DLD1 (cell line): ENCODE data around the gene ARHGAP11B.
"Not testable (repeated sequence)": the region's sequence is repeated elsewhere in the genome, so short reads cannot be mapped to it uniquely, and the experiment has no call there.

ENCODE experiments used
- in situ Hi-C: cut with HindIII; loops from 2 replicates; pipeline ENCODE4 v1.10.0; 2017; ENCODE audit warnings: low sequenced_read_pairs

Gene ARHGAP11B

GRCh38 chr15:30625436-30626193 lies at the start of gene ARHGAP11B:
Gene ARHGAP11B (plus strand): TSS chr15:30626128.
- in situ Hi-C loops = not testable (repeated sequence)

DNA sequence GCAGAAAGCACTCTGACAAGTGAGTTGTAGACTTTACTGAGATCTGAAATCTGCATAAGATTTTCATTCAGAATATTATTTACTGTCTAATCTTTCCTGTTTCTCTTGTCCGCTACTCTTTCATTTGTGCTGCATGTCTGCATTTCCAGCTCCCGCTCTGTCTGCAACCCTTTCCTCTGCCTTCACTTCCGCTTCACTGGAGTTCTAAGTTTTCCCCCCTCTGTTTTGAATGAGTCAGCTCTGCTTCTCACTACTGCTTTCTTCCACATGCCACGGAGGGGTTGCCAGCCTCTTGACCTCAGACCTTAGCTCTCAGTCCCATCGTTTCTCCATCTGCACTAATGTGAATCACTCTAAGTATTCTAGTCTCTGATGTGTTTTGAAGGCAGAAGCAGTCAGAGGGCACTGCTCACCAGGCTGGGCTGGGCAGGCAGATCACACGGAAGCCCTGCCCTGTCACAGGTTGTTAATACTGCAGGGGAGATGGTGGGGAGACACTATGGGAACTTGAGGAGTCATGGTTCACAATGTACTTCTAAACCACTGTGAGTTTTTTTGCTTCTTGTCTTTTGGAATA lies 46.4 kb upstream of the ARHGAP11B start:
- in situ Hi-C loops = not testable (repeated sequence)

- in situ Hi-C loops = not testable (repeated sequence)
Observed at GRCh38 chr15:30580716-30581115, 45.2 kb upstream of the ARHGAP11B start.

DNA sequence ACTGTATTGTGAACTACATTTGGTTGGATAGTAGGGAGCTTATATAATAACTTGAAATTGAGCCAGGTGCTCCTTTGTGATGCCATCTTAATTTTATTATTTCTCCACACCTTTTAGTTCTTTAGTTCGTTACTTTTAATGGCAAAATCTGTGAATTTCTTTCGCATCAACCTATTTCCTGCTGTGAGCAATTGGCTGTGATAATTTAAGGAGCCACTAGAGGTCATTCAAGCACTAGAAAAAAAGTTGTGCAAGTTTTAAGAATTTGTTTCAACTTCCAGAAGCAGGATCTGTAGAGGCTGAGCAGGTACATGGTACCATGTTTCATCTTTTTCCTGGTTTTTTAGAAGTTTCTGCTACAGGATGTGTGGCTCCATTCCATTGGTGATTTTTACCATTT lies 27.0 kb upstream of the ARHGAP11B start:
- in situ Hi-C loops = not testable (repeated sequence)

DNA sequence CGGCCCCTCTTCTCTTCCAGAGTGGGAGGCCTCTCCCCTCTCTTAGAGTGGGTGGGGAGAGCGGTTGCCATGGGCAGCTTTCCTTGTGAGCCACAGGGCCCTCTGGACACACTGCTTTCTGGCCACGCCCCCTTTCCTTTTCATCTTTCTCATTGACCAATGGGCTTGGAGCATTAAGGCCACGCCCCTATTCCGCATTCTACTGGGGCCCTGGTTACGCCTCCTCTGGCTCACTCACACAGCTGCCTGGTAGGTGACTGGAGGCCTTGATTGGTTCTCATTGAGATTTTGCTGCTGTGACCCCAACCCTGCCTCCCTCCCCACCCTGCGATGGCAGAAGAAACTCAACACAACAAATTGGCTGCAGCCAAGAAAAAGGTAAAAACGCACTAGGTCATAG lies 22.1 kb upstream of the ARHGAP11B start, which contains the start of gene GOLGA8H:
TSS of gene GOLGA8H (plus strand) at position 233 of the 400 bp plus-strand sequence. CDS start at position 331, 98 bp downstream.
- in situ Hi-C loops = not testable (repeated sequence)

GRCh38 chr15:30612271-30612670 lies 13.7 kb upstream of the ARHGAP11B start:
- in situ Hi-C loops = not testable (repeated sequence)

- in situ Hi-C loops = not testable (repeated sequence)
Observed at GRCh38 chr15:30621342-30621741, 4.6 kb upstream of the ARHGAP11B start.

- in situ Hi-C loops = not testable (repeated sequence)
Observed at GRCh38 chr15:30626194-30626565, 252 bp downstream of the ARHGAP11B start.

DNA sequence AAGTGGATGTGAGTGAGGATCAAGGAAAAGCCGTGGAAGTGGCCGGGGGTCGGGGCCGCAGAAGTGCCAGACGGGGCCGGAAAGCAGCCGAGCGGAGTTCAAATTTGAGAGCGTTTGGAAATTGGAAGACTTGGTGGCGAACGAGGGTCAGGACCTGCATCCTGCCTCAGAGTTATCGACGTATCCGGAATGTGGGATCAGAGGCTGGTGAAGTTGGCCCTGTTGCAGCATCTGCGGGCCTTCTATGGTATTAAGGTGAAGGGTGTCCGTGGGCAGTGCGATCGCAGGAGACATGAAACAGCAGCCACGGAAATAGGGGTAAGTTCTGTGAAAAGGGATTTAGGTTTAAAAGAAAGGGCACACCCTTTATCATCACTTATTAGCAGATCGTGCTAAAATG lies 704 bp downstream of the ARHGAP11B start:
- in situ Hi-C loops = not testable (repeated sequence)

DNA sequence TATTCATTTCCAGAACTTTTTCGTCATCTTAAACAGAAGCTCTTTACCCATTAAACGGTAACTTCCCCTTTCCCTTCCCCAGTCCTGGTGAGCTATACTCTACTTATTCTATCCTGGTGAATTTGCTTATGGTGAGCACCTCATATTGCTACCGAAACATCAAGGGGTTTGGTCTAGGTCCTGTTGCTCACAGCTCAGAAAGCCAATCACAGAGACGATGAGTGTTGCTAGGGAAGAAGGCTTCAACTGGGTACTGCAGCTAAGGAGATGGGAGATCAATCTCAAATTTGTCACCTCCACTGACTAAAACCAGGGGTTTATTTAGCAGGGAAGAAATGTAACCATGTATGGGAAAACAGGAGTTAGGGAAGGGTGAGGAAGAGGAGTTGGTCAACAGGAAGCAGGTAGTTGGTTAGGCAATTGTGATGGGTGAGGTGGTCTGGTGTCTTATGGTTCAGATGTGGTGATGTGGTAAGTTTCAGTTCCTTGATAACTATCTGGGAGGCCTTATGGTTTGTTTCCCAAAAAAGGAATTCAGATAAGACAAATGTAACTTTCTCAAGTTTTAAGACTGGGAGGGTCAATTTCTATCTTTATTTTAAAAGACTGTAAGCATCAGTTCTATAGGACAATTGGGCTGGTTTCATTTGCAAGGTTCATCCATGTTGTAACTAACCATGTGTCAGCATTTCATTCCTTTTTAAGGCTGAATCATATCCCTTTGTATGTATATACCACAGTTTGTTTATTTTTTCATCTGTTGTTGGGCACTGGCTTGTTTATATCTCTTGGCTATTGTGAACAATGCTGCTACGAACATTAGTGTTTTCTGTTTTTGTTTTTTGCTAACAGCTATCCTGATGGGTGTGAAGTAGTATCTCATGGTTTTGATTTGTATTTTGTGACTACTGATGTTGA lies 24.3 kb downstream of the ARHGAP11B start:
- in situ Hi-C loops = no loop called here

DNA sequence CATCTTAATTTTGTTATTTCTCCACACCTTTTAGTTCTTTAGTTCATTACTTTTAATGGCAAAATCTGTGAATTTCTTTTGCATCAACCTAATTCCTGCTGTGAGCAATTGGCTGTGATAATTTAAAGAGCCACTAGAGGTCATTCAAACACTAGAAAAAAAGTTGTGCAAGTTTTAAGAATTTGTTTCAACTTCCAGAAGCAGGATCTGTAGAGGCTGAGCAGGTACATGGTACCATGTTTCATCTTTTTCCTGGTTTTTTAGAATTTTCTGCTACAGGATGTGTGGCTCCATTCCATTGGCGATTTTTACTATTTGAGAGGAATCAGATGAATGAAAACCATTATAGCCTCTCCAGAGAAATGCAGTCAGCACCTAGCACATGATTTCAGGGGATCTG lies 35.2 kb downstream of the ARHGAP11B start:
- in situ Hi-C loops = not testable (repeated sequence)

GRCh38 chr15:30669621-30670020 lies 43.7 kb downstream of the ARHGAP11B start:
- in situ Hi-C loops = not testable (repeated sequence)

GRCh38 chr15:30670056-30670455 lies 44.1 kb downstream of the ARHGAP11B start:
- in situ Hi-C loops = no loop called here

- in situ Hi-C loops = no loop called here
Observed at GRCh38 chr15:30671309-30671708, 45.4 kb downstream of the ARHGAP11B start.

DNA sequence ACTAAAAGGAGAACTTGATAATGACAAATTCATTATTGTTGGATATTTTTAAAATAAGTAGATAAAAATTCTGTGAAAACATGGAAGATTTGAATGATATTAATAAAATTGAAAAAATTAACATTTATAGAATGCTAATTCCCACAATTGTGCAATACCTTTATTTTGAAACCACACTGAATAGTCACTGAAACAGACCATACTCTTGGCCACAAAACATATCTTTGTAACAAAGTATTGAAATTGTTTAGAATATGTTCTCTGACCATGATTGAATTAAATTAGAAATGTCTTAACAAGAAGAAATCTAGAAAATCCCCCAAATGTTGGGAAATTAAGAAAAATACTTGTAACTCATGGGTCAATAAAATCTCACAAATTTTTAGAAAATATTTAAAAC lies 49.2 kb downstream of the ARHGAP11B start:
- in situ Hi-C loops = no loop called here

DNA sequence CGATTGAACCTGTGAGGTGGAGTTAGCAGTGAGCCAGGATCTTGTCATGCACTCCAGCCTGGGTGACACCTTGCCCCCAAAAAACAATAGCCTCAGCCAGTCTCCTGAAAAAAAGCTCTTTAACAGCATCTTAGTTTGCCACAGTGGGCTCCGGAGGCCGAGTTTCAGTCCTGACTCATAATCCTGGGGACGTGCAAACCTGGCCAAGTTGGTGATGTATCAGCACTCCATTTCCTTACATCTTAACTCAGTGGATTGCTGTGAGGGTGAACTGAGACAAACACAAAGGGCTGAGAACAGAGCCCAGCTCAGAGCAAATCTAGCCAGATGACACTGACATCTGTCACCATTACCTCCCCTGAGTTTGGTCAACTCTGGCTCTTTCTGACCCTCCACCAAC lies 50.0 kb downstream of the ARHGAP11B start:
- in situ Hi-C loops = not testable (repeated sequence)

GRCh38 chr15:30680997-30681396 lies 55.1 kb downstream of the ARHGAP11B start:
- in situ Hi-C loops = not testable (repeated sequence)

GRCh38 chr15:30685709-30686285 lies 59.9 kb downstream of the ARHGAP11B start:
- in situ Hi-C loops = not testable (repeated sequence)

- in situ Hi-C loops = not testable (repeated sequence)
Observed at GRCh38 chr15:30686651-30687050, 60.7 kb downstream of the ARHGAP11B start.
